Left lung (tissue), 10 donors: ENCODE data around the gene CACNA1D. TPM values are rescaled to one million over a fixed set of nuclear protein-coding genes. Genes with fewer than 3 reads are reported as not detected.

Experiments
- ATAC-seq: fragments of 200-7000 bp; cut with Tn5 transposase; one replicate; pipeline ENCODE4 v1.9.1; 2020; ENCODE audit warnings: moderate library complexity
- DNase-seq, 4 donors: peaks; one replicate each; pipeline ENCODE4 v3.0.0-alpha.2; 2013 to 2020
- H3K27ac ChIP-seq, 2 donors: fragments of 200-600 bp; sonication (generic) in 1 of 2; one replicate each; pipeline versions ENCODE4 v1.5.0 to v1.8.0; 2020 to 2021
- H3K27me3 ChIP-seq, 2 donors: fragments of 200-600 bp; sonication (generic) in 1 of 2; one replicate each; pipeline versions ENCODE4 v1.5.0 to v1.8.0; 2020 to 2021
- H3K36me3 ChIP-seq, 2 donors: fragments of 200-600 bp; sonication (generic) in 1 of 2; one replicate each; pipeline versions ENCODE4 v1.5.0 to v1.8.0; 2020 to 2021
- H3K4me1 ChIP-seq, 2 donors: fragments of 200-600 bp; one replicate each; pipeline ENCODE4 v1.8.0; 2021
- H3K4me3 ChIP-seq, 2 donors: fragments of 200-600 bp; sonication (generic) in 1 of 2; one replicate each; pipeline versions ENCODE4 v1.5.0 to v1.8.0; 2020 to 2021; ENCODE audit warnings: mild to moderate bottlenecking in 1 of 2
- H3K9me3 ChIP-seq, 2 donors: fragments of 200-600 bp; sonication (generic) in 1 of 2; one replicate each; pipeline versions ENCODE4 v1.5.0 to v1.8.0; 2020 to 2021
- intact Hi-C, 2 donors: fragments of 100-400 bp; cut with DNase I; formaldehyde crosslinking; loops; one replicate each; pipeline versions ENCODE4 v1.11.2 to v1.14.2; 2022
- polyA plus RNA-seq, 6 donors: library from polyadenylated mRNA; unstranded; fragments of 120-200 nt; gene quantifications; one replicate each; pipeline ENCODE4 v1.2.1, GENCODE V29; 2013; ENCODE audit not compliant: insufficient read length in 6 of 6
- total RNA-seq, 2 donors: library from RNA; stranded (reverse); fragmentation: NEBNext Ultra II Directional; extraction: Animal tissue kit (Norgen Biotek cat#: 25700); gene quantifications; one replicate each; pipeline ENCODE4 v1.2.1, GENCODE V29; 2021
- TF ChIP-seq, protein P1 (sequence below), 2 donors: fragments of 200-600 bp; sonication (generic) in 1 of 2; IDR thresholded peaks; one replicate each; pipeline versions ENCODE4 v1.5.0 to v1.8.0; 2021; ENCODE audit warnings: antibody characterized with exemption in 2 of 2
- donor health status: DM: no; HTN: yes; CAD: no.
- donor health status: DM: no; HTN: no; CAD: no.

Gene CACNA1D
- total and polyA plus RNA-seq, 8 donors, result 32.6 to 78.2 (median 56.2) TPM

DNA sequence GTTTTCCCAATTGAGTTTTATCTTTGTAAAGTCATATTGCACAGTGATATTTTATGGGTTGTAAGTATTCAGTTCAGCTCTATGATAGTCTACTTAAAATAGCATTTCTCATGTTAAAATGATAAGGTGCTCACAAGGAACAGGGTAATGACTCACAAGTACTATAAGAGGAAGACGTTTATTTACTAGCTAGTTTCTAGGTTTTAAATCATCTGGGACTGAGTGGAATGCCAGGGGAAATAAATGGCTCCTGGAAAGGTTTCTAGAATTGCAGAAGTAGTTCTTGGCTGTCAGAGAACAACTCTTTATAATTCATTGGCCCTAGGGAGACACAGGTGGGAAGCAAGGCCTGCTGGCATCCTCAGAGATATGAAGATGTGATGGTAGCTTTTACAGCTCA is 239.0 kb downstream of the CACNA1D start:
- TF ChIP-seq, protein P1, sequence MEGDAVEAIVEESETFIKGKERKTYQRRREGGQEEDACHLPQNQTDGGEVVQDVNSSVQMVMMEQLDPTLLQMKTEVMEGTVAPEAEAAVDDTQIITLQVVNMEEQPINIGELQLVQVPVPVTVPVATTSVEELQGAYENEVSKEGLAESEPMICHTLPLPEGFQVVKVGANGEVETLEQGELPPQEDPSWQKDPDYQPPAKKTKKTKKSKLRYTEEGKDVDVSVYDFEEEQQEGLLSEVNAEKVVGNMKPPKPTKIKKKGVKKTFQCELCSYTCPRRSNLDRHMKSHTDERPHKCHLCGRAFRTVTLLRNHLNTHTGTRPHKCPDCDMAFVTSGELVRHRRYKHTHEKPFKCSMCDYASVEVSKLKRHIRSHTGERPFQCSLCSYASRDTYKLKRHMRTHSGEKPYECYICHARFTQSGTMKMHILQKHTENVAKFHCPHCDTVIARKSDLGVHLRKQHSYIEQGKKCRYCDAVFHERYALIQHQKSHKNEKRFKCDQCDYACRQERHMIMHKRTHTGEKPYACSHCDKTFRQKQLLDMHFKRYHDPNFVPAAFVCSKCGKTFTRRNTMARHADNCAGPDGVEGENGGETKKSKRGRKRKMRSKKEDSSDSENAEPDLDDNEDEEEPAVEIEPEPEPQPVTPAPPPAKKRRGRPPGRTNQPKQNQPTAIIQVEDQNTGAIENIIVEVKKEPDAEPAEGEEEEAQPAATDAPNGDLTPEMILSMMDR (IDR thresholded peaks at IDR 0.05), result no peak
- H3K27me3 ChIP-seq, result no peaks in the 10 kb centered on the region
- no peaks in the 10 kb centered on the region for H3K4me1 ChIP-seq
- ATAC-seq, result peak; percentile 57
- no peaks in the 10 kb centered on the region for H3K9me3 ChIP-seq
- intact Hi-C loops, result no loop called here
- DNase-seq, result no peak
- H3K27ac ChIP-seq, result no peak overlapping the region
- H3K4me3 ChIP-seq, result no peak overlapping the region
- H3K36me3 ChIP-seq, result no peaks in the 10 kb centered on the region

DNA sequence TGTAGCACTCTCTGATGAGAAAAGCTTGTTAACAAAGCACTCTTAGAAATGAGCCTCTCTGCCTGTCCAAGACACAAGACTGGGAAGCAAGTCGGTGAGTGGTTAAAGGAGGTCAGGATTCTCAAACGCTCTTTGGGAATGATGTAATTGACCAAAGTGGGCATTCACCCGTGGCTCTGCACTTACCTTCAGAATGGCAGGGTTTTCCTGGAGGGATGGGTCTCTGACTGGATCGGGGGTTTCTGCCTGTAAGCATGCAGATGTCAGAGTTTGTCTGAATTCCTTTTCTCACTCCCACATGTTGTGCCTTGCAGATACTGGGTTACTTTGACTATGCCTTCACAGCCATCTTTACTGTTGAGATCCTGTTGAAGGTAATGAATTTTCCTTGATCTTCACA is 245.6 kb downstream of the CACNA1D start:
- no peak overlapping the region for H3K4me3 ChIP-seq
- no peak overlapping the region for H3K27ac ChIP-seq
- TF ChIP-seq, protein P1 (IDR thresholded peaks at IDR 0.05), result no peak
- no peaks in the 10 kb centered on the region for H3K4me1 ChIP-seq
- H3K27me3 ChIP-seq, result no peaks in the 10 kb centered on the region
- DNase-seq, result no peak
- ATAC-seq, result no peak
- intact Hi-C loops, result no loop called here
- H3K36me3 ChIP-seq, result no peaks in the 10 kb centered on the region
- H3K9me3 ChIP-seq, result no peaks in the 10 kb centered on the region

DNA sequence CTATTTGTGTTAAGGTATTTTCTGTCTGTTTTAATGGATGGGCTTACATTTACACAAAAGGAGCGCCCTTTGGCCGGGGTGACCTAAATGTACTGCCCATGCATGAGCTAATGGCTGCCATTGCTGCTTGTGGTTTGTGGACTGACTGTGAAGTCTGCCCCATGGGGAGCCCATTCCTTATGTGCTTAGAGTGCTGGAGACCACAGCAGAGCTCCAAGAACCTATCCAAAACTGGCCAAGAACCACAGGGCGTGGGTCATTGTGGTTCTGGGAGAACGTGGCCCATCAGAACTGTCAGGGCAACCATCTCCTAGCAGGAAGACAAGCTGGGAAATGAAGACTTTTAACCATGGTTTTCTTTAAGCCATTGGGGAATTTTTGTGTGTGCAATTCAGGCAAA is 246.5 kb downstream of the CACNA1D start:
- H3K4me1 ChIP-seq, result no peaks in the 10 kb centered on the region
- H3K9me3 ChIP-seq, result no peaks in the 10 kb centered on the region
- ATAC-seq (no peak), DNase-seq (no peak)
- H3K36me3 ChIP-seq, result no peaks in the 10 kb centered on the region
- no peaks in the 10 kb centered on the region for H3K27me3 ChIP-seq
- no peak overlapping the region for H3K27ac ChIP-seq
- TF ChIP-seq, protein P1 (IDR thresholded peaks at IDR 0.05), result no peak
- H3K4me3 ChIP-seq, result no peak overlapping the region
- intact Hi-C loops, result no loop called here

DNA sequence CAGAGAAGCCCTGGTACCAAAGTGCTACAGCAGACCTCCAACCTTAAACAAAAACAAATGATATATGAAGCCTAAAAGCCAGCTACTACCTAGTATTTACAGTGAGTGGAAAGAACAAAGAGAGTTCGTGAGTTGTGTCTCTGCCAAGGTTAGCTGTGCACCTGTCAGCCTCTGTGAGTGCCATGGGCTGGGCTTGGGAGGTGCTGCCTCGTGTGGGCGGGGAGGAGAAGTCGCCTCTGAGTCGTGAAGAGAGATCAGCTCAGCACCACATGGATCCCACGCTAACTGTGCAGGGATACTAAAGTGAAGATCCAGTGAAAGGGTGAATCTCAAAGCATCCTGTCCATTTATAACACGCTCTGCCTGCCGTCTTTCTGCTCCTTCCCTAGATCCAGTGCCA is 249.9 kb downstream of the CACNA1D start:
- Histone ChIP-seq H3K4me1 (peaks cover 0 to 6% of the 10 kb centered on the region in 2 donors), H3K4me3 (no peak overlapping the region), H3K27me3 (no peaks in the 10 kb centered on the region), H3K27ac (no peak overlapping the region), H3K36me3 (no peaks in the 10 kb centered on the region), H3K9me3 (no peaks in the 10 kb centered on the region)
- intact Hi-C loops, result no loop called here
- DNase-seq (no peak), ATAC-seq (peak; percentile 60)
- TF ChIP-seq, protein P1 (IDR thresholded peaks at IDR 0.05), result no peak

DNA sequence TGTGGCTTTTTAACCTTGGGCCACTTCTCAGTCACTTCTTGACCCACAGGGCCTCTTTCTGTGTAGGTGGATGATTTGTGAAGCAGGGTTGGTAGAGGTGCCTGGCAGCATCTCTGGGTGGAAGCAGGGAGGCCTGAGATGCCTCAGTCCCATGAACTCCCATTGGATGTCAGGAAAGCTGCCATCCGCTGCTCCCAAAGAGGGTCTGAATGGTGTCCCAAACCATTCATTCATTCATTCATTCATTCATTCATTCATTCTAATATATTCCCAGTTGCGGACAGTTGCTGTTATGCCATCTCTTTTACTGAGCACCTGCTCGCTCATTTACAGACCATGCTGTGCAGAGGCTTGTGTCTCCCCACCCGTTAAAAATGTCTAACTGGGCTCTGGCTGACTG is 253.1 kb downstream of the CACNA1D start:
- no peak overlapping the region for H3K4me3 ChIP-seq
- ATAC-seq (no peak), DNase-seq (no peak)
- peaks cover 0 to 15% of the 10 kb centered on the region in 2 donors for H3K4me1 ChIP-seq
- H3K9me3 ChIP-seq, result no peaks in the 10 kb centered on the region
- H3K27me3 ChIP-seq, result no peaks in the 10 kb centered on the region
- no peak overlapping the region for H3K27ac ChIP-seq
- no peaks in the 10 kb centered on the region for H3K36me3 ChIP-seq
- TF ChIP-seq, protein P1 (IDR thresholded peaks at IDR 0.05), result no peak
- intact Hi-C loops, result no loop called here
